HG03521 (cell line): ENCODE data around the gene CXXC5.

Experiments
- ATAC-seq: cut with Tn5 transposase; IDR thresholded peaks from one replicate; pipeline ENCODE4 v1.9.1; 2021; ENCODE audit warnings: mild to moderate bottlenecking, moderate library complexity; ENCODE audit not compliant: unreplicated experiment

The CXXC5 gene

DNA sequence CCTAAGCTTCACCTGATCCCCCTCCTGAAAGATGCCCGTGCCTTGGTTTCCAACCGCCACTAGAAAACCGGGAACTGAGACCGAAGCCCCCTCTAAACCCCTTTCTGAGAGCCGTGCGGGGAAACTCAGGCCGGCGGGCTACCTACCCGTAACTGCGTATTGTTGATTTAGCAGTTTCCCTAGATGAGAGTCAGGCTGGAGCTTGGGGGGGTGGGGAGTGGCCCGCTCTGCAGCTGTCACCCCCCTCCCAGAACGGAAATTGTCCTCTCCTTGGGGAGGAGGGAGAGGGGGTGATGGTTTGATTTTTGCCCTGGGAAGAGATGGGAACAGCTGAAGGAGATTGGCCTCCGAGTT, 2.5 kb downstream of the CXXC5 start:
- no peak for ATAC-seq

DNA sequence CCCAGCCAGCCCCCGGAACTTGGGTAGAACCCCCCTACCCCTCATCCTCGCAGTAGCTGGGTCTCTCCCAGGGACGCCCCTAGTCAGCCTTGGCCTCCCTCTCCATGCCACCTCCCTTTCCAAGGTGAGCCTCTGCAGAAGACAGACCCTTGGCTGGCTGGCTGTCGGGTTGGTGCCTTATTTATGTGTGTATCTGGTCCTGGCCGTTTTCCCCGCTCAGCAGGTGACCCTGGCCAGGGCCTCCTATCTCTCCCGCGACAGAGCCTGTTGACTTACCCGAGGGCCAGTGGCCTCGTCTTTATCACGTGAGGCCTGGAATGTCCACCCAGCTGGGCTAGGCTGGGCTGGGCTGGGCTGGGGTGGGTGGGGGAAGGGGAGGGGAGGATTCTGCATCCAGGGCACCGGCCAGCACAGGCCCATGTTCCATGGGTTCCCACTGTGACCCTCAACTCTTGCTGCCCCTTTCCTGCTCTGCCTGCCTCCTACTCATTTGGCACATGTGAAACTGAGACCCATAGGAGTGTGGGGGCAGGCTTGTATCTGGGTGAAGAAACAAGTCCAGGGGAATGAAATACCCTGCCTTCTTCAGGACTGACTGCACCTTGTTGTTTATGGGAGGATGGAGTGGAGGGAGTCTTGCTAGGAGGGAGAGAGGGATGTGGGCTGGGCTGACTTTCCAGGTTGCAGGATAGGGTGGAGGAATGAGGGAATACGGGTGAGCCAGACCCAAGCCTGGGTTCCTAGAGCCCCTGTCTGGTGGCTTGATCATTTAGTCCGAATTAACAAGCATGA, 3.1 kb downstream of the CXXC5 start:
- ATAC-seq: no peak

DNA sequence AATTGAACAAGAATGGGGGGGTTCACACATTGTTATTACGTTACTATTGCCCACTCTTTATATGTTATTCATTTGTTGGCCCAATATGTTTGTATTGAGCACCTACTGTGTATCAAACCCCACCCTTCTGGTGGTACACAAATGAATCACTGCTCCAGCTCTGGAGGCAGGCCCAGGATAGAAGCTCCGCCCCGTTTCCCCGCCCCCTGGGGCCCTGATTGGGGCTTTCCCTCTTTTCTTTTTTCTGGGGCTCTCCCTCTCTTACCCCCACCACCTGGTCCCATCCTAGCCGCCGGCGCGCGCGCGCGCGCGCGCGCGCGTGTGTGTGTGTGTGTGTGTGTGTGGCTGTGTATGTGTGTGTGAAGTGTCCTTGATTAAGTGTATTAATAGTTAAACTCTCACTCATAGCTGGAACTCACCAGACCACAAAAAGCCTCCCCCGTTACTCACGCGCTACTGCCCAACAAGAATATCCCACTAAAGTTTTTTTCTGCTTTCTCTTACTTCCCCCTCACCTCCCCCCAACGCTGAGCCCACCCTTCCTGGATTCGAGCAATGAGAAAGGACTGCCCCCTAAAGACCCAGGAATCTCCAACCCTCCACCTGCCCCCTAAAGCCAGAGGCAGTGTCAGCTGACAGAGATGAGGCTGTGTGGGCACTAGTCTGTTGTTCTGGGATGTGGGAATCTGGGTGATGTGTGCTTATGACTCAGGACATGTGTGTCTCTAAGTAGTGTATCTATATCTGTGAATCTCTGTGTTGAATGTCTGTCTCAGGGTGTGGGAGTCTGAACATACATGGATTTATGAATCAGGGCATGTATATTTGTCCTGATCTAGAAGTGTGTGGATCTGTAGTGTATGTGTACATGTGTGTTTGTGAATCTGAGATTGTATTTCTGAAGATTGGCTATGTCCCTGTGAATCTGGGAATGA, 4.0 kb downstream of the CXXC5 start:
- ATAC-seq: peak; percentile 43

- peak; percentile 28 for ATAC-seq
Observed at GRCh38 chr5:139652788-139653241, 4.7 kb downstream of the CXXC5 start.

- no peak for ATAC-seq
Observed at GRCh38 chr5:139653616-139654015, 5.5 kb downstream of the CXXC5 start.

DNA sequence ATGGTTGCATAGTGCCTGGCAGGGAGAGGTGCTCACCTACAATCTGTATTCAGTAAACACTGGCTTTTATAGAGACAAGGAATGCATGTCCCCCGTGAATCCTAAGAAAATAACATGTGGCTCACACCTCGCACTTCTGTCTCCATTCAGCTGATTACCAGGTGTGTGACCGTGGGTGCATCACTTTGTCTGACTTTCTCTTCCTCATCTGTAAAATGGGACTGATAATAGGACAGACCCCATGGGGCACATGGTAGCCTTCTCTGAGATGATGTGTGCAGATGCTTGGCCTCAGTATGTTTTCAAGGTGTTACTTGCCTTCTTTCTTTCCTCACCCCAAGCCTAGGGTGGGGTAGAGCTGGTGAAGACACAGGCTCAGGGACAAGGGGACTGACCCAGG, 6.3 kb downstream of the CXXC5 start:
- ATAC-seq: no peak

DNA sequence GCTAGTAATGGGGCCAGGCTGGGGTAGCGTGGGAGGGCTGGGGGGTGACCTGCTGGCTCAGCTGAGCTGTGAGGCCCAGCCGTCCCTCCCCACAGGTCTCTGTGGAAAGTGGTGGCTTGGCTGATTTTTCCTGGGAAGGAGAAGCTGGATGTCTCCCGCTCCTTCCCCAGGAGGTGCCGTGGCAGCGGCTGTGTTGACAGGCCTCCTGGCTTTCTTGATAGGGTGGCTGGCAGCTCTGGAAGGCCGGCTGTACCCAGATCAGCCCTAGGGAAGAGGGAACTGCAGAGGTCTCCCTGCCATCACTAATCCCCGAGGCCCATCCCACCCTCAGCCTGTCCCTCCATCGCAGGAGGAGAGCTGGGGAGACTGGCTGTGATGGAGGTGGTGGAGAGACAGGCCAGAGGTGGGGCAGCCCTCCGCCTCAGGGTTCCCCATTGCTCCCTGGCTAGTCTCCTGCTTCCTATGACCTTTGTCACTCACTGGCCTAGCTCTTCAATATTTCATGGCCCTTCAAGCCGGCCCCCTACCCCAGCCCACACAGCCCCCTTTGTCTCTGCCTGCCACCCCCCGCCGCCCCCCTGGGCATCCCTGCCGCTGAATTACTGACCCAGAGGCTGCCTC, 6.8 kb downstream of the CXXC5 start:
- ATAC-seq: no peak

DNA sequence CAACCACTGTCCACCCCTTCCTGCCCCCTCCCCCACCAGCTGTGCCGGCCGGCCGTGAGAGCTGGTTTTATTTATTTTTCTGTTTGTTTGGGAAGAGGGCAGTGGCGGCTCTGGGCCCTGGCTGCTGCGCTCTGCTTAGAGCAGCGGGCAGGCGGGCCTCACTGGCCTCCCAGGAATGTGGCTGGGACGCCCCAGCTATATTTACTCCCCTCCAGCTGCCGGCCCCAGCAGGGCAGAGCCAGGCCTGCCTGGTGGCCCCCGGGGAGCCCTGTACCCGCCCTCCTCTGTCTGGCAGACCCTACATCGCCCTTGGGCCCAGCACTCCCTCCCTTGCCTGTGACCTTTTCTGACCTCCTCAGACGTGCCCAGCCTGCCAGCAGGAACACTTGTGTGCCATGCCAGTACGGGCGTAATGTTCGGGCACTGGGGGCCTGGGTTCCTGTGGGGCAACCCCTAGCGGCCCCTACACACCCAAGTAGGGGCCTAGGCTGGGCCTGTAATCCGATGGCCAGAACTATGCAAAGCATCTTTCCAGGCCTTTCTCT, 7.7 kb downstream of the CXXC5 start:
- no peak for ATAC-seq

- ATAC-seq: no peak
Observed at GRCh38 chr5:139657363-139658321, 9.5 kb downstream of the CXXC5 start.

DNA sequence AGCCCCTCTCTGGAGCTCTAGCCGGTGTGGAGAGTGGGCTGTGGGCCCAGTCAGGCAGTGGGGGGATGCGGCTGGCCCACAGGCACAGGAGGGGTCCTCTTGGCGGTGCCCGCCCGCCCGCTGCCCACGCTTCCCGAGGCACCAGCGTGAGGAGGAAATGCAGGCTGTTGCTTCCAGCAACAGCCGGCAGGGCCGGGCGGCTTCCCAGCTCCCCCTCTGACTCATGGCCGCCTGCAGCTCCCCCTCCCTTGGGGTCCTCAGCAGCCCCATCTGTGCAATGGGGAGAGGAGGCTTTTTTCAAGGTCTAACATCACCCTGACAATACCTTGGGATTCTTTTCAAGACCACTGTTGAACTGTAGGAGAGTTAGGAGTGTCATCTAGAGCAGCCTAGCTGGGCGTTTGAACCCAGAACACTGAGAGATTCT, 10.4 kb downstream of the CXXC5 start:
- no peak for ATAC-seq

DNA sequence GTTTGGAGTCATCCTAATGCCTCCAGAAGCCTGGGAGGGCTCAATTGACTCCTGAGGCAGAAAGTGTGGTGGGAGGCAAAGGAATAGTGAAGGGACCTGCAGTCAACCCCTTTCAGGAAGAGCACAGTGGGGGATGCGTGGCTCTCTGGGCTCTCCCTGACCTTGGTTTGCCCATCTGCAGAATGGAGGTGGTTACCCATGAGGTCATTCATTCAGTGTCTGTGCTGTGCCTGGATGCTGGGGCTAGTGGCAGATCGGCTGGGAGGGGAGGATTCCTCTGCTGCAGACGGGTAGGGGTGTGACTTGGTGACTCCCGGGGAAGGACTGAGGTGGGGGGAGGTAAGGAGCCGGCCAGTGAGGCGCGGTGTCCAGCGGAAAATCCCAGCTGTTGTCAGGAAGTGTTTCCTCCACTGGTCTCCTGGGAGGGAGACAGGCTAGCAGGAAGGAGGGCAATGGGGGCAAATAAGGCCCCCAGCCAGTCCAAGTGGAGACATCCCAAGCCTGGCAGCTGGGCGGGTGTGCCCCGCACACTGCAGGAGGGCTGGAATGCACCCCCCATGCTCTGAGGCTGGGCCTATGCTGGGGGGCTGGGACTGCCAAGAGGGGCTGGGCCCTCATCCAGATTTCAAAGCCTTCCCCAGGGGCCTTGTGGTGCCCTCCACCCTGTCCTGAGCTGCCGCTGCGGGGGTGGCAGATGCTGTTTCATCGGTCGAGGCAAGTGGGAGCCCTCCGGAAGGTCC, 10.9 kb downstream of the CXXC5 start:
- ATAC-seq: no peak

GRCh38 chr5:139659695-139660101, 11.5 kb downstream of the CXXC5 start:
- ATAC-seq: no peak

GRCh38 chr5:139660105-139660922, 12.2 kb downstream of the CXXC5 start:
- no peak for ATAC-seq

- no peak for ATAC-seq
Observed at GRCh38 chr5:139660923-139661814, 13.0 kb downstream of the CXXC5 start.

GRCh38 chr5:139662617-139663016, 14.5 kb downstream of the CXXC5 start:
- no peak for ATAC-seq

DNA sequence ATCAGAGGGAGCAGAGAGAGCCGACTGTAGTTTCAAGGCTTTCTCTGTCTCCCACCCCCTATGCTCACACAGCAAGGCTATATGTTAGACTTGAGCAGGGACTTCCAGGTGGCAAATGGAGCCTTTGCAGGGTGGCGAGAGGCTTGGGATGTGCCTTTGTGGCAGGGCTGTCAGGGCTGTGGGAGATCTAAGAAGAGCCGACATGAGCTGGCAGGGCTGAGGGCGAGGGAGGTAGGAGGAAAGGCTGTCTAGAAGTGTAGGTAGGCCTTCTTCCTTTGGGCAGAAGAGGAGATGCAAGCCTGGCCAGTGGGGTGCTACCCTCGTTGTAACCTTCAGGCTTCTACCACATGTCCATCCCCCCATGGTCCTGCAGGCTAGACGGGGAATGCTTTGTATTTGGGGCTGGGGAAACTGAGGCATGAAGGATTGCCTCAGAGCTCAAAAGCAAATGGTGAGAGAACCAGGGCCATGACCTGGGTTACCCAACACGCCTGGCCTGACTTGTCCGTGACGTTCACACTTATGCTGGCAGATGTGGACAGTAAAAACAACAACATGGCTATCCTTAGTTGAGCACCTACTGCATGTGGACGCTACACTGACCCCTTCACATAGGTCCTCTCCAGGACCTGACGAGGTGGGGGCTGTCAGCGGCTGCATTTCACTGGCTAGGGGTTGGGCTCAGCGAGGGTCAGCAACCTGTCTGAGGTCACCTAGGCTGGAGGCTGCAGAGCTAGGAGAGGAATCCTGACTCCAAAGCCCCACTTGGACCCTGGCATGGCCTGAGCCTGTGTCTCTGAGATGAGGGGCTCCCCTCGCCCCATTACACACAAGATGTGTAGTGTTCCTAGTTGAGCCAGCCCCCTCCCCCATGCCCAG, 15.3 kb downstream of the CXXC5 start:
- no peak for ATAC-seq
